GM18505 (cell line): ENCODE results near the gene NCL.

Experiments
- ATAC-seq: cut with Tn5 transposase; IDR thresholded peaks from one replicate; pipeline ENCODE4 v1.9.1; 2021; ENCODE audit not compliant: unreplicated experiment
- POLR2A ChIP-seq: IDR thresholded peaks from 4 replicates; pipeline ENCODE4 v1.6.1; 2011; ENCODE audit warnings: borderline replicate concordance; ENCODE audit not compliant: insufficient read depth, insufficient read length; ENCODE audit errors: extremely low read depth

Gene NCL, protein sequence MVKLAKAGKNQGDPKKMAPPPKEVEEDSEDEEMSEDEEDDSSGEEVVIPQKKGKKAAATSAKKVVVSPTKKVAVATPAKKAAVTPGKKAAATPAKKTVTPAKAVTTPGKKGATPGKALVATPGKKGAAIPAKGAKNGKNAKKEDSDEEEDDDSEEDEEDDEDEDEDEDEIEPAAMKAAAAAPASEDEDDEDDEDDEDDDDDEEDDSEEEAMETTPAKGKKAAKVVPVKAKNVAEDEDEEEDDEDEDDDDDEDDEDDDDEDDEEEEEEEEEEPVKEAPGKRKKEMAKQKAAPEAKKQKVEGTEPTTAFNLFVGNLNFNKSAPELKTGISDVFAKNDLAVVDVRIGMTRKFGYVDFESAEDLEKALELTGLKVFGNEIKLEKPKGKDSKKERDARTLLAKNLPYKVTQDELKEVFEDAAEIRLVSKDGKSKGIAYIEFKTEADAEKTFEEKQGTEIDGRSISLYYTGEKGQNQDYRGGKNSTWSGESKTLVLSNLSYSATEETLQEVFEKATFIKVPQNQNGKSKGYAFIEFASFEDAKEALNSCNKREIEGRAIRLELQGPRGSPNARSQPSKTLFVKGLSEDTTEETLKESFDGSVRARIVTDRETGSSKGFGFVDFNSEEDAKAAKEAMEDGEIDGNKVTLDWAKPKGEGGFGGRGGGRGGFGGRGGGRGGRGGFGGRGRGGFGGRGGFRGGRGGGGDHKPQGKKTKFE

DNA sequence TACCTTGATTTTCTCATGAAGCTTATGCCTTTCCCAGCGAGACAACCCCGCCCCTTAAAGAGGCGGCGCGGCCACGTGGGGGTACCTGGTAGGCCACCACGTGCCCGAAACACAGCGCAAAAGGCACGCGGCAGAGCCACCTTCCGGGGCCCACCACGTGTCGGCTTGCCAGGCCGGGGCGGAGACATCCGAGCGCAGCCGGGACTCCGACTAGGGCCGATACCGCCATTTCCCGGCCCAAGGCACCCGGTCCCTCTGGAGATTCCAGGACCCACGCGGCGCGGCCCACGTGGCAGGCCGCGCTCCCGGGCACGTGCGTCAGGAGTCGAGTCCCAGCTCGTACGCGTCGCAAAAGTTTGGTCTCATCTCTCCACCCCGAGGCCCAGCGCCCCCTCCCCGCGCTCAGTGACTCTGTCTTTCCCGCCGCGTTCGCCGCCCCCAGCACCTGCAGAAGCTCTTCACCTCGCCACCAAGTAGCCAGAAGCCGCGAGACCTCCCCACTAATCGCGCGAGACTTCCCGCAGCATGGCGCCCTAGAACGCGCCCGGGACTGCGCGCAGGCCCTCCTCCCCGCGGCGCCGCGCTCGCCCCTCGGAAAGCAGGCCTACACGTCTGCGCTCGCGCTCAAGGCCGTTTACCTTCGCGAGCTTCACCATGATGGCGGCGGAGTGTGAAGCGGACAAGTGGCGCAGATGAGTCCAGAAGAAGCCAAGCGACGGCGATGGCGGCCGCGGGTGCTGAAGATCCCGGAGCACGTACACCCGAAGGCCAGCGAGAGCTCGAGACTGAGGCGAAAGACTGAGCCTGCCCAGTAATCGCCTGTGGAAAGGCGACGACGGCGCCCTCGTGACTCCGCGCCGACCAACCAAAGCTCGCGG is at the start of gene NCL:
Gene NCL, minus strand, starts transcription at position 787 of the 878 bp plus-strand sequence. Its CDS starts 131 bp downstream, at position 656.
- TF ChIP-seq POLR2A = peak; percentile 99
- ATAC-seq = peak; percentile 87

DNA sequence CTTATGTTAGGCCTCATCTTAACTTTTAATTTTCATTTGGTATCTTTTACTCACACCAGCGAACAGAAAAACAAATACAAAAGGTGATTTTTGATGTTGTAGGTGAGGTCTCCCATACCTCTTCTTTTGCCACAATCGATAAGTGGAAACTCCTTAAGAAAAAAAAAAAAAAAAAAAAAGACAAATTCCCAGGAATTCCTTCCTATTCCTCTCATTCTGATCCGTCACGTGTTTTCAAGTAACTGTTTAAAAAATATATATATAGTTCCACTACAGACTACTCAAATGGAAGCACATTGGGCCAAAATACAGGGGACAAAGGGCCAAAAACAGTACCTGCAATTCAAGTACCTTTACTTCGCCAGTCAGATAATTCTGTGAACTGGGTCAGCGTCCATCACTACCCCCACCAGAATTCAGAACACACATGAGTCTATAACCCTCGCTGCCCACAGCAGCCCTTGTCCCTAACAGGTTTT is 49.5 kb upstream of the NCL start:
- no peak for ATAC-seq
- TF ChIP-seq POLR2A = no peak

DNA sequence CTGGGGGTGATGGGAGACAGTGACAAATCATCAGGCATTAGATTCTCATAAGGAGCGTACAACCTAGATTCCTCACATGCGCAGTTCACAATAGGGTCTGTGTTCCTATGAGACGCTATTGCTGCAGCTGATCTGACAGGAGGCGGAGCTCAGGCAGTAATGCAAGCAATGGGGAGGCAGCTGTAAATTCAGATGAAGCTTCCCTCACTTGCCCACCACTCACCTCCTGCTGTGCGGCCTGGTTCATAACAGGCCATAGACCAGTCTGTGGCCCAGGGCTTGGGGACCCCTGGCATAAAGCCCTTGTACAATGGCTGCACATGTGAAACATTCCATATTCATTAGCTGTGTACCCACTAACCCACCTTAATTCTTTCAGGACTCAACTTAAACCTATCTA is 47.9 kb upstream of the NCL start:
- no peak for ATAC-seq
- TF ChIP-seq POLR2A = no peak

DNA sequence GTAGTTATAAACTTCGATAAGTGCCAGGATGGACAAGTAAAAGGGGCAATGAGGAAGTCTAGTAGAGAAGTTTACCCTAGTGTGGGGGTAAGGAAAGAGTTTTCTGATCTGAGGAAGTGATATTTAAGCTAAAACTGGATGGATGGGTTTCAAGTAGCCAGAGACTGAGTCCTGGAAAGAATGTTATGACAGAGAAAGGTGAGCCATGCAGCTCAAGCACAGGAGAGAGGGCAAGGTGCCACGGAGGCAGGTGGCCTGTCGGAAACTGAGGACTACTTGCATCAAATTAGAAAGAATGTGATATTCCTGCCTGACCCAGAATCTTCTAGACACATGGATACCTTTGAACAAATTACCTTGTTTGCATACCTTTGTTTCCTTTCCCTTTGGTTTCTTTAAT is 39.5 kb upstream of the NCL start:
- TF ChIP-seq POLR2A = no peak
- no peak for ATAC-seq

DNA sequence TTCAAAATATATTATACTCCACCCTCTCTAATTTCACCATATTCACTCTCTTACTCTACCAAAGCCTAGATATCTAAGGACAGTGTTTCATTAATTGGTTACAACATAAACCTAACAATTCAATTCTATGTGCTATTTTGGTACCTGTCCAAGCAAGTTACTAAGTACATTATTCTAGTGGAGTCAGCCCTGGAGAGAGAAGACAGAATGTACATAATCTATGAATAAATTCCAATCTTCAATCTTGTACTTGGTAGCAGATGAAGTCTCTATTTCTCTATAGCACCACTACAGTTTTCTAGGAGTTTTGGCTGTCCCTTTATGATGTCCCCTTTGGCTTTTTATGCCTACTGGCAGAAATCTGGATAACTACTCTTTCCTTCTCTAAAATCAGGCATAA is 38.3 kb upstream of the NCL start:
- no peak for TF ChIP-seq POLR2A
- ATAC-seq = no peak

DNA sequence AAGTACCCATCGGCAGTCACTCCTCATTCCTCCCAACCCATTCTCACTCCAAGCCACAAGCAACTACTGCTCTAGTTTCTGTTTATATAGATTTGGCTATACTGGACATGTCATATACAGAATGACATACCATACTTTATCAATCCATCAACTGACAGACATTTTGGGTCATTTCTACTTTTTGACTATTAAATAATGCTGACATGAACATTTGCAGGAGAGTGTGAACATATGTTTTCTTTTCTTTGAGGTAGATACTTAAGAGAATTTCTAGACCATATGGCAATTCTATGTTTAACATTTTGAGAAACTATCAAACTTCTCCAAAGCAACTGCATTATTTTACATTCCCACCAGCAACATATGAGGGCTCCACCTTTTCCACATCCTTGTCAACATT is 33.4 kb upstream of the NCL start:
- no peak for ATAC-seq
- no peak for TF ChIP-seq POLR2A

DNA sequence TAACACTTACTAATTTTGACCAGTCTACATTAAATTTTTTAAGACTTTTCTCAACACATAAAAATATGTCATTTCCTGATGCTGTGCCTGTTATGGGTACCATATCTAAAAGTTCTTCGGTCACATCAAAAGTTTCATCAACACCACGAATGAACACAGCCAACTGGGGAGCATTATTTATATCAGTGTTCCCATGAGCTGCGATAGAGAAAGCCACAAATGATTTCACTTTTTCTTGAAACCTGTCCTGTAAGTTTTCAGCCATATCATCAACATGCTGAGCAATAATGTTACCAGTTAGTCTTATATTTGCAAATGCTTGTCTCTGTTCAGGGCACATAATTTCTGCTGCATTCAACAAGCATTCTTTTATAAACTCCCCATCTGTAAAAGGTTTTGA is 30.4 kb upstream of the NCL start:
- ATAC-seq = no peak
- no peak for TF ChIP-seq POLR2A

DNA sequence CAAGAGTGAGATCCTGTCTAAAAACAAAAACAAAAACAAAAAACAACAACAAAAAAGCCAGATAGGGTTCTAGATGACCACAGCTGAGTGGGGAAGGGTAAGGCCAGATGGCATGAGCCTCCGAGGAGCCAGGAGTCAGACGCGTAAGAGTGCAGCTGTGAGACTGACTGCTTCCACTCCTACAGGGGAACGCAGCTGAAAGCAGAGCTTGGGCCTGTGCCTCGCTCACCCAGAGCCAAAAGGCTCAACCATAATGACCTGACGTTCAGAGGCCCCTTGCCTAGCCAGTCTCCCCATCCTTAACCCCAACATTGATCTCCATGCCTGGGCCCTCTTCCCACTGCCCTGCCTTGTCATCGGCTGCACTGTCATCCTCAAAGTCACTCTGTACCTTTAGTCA is 26.5 kb upstream of the NCL start:
- TF ChIP-seq POLR2A = no peak
- ATAC-seq = no peak

DNA sequence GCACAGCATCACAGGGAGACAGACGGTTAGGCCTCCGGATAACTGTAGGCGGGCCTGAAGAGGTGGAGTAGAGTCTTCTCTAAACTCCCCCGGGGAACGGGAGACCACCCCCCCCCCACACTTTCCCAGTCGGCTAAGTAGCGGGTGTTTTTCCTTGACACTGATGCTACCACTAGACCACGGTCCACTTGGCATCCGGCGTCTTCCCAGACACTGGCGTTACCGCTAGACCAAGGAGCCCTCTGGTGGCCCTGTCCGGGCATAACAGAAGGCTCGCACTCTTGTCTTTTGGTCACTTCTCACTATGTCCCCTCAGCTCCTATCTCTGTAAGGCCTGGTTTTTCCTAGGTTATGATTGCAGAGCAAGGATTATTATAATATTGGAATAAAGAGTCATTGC is 25.7 kb upstream of the NCL start:
- ATAC-seq = no peak

DNA sequence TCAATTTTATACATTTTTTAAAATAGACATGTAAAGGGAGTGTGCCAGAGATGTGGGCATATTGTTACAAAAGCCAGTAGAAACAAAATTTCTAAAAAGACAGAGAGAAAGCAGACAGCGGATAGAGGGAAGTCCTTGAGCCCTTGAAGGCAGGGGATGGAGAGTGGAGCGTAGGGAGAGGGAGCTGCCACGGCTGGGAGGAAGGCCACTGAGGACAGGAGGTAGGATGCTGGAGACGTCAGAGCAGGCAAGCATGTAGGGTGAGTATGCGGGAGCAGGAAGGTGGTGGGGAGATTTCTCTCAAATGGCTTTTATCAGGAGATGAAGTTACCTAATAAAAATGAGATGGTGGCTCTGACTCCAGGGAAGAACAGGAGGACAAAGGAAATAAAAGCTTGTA is 24.0 kb upstream of the NCL start:
- TF ChIP-seq POLR2A = no peak
- no peak for ATAC-seq

More for the DNA sequence above, 25.7 kb upstream of the NCL start:
- no peak for TF ChIP-seq POLR2A

DNA sequence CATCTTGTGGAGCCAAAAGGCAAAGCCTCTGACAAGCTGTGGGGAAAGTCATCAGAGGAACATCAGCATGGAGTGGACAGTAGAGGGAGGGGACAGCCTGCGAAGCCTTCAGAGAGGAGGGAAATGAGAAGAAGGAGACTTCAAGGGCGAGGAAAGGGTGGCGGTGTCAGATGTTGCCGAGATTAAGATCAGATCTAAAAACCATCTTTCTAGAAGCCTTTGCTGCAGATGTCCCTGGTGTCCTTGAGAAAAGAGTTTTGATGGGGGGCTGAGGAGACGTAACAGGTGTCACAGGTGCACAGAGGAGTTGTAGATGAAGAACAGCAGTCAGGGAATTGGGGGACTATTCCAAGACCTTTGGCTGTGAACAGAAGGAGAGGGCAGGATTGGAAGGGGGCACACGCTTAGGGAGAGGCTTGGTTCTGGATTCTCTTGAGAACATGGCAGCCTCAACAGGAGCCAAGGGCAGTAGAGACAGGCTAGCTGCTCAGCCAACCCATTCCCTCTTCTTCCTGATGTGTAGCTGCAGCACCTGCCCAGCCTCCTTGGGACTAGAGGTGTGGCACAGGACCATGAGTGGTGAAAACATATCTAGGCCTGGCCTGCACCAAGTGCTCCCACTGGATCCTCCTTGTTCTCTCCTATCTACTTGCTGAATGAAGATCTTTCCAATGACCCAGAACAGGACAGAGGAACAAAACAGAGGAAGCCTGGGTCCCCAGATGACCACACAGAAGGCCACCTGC is 22.7 kb upstream of the NCL start:
- no peak for TF ChIP-seq POLR2A
- ATAC-seq = no peak
